Subcutaneous adipose tissue (tissue), 4 donors: ENCODE measurements around the gene RXRA. TPM values are rescaled to one million over a fixed set of nuclear protein-coding genes. Genes with fewer than 3 reads are reported as not detected.

Experiments
- CTCF ChIP-seq: fragments of 450-650 bp; IDR thresholded peaks from one replicate; pipeline ENCODE4 v1.5.1; 2016; ENCODE audit warnings: low read depth, mild to moderate bottlenecking, control low read depth, antibody characterized with exemption, moderate library complexity
- total RNA-seq, 4 donors: library from RNA; depleted of rRNA; stranded (reverse); fragments of >200 nt; gene quantifications; one replicate each; pipeline ENCODE4 v1.1.0, GENCODE V29; 2016

Gene RXRA
- total RNA-seq, 4 donors from 2014 or later, result 39.1 to 141 (median 53.6) TPM

GRCh38 chr9:134284741-134285140, 41.5 kb upstream of the RXRA start:
- no peak for TF ChIP-seq CTCF

GRCh38 chr9:134285215-134285845, 40.9 kb upstream of the RXRA start:
- TF ChIP-seq CTCF, result no peak

- no peak for TF ChIP-seq CTCF
Observed at GRCh38 chr9:134286471-134287245, 39.6 kb upstream of the RXRA start.

GRCh38 chr9:134287591-134288491, 38.4 kb upstream of the RXRA start:
- no peak for TF ChIP-seq CTCF

- no peak for TF ChIP-seq CTCF
Observed at GRCh38 chr9:134288746-134289145, 37.5 kb upstream of the RXRA start.

- no peak for TF ChIP-seq CTCF
Observed at GRCh38 chr9:134289241-134289875, 36.9 kb upstream of the RXRA start.
